NCI-H1436 treated with DMSO at 0.1 percent for 48 hours (cell line): Measurements from ENCODE around the gene RERE.
"Not testable (repeated sequence)": the region's sequence is repeated elsewhere in the genome, so short reads cannot be mapped to it uniquely, and the experiment has no call there.

Experiments
- DNase-seq: peaks from one replicate; lab custom pipeline; 2025; lab: John Stamatoyannopoulos, UW

RERE gene

GRCh38 chr1:8716238-8716637 is 101.2 kb downstream of the RERE start:
- DNase-seq, result no peak

GRCh38 chr1:8714173-8714572 is 103.3 kb downstream of the RERE start:
- no peak for DNase-seq

DNA sequence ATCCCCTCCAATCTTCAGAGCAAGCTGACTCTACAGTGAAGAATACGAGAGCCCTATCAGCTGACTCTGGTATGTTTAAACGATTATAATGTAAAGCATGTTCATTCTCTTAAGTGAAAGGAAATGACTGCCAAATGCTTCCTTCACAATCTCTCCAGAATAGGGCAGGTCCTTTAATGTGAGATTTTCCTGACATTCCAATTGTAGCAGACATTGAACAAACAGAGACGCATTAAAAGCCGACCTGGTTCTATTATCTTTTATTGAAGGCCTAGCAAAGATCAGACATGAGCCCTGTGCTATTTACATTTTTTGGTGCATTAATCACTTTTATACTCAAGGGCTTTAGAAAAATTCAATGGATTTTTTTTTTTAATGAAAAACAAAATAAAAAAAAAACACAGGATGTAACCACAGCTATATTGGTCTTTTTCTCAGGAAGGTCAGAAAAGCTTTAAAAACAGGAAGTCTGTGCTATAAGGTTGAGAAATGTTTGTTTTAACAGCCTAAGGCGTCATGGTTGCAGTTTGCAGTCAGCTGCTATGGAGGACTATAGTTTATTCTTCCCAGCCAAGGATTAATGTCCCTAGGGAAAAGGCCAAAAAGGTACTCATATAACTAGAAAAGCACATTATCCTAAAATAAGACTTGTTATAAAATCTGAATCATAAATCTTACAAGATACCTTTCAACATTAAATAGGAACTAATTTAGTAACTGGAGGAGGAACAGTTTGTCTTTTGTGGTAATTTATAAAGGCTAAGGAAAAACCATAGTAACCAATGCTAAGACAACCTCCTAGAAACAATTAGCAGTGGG is 104.8 kb downstream of the RERE start:
- DNase-seq, result peak; percentile 53

DNA sequence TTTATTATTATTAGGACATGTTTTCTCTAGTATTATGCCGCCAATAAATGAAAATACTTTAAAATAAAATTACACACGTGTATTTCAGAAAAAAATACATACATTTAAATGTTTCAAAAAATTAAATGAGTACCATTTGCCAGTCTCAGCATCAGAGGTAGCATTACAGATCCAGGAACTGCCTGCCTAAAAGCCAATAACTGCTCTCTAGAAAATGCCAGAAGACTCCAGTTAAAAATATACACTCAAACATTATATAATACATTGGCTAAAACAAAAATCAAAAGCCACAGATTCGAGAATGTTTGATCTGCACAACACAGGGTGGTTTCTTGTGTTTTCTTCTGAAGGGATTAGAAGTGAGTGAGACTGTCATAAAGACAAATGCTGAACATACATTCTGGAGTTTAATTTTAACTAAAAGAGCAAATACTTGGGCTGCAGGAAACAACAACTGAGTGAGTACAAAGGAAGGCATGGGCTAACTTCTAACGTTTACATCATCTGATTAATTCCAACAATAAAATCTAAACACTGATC is 105.5 kb downstream of the RERE start:
- DNase-seq, result no peak

DNA sequence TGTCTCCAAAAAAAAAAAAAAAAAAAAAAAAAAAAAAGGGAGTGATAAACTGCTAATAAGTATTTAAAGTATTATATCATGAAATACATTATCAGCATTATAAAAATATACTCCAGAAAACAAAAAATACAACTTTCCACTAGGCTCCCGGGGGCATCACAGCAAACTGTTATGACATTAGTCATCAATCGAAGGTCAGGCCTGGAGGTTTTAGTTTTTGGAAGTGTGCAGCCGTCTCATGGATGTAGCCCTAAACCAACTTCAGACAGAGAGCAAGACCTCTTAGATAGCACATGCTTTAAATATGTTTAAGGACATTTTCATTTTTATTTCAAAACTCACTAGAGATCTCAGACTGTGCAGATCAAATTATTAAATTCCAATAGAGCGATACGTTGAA is 106.3 kb downstream of the RERE start:
- no peak for DNase-seq

- DNase-seq, result no peak
Measured at GRCh38 chr1:8708259-8708658, 109.2 kb downstream of the RERE start.

- DNase-seq, result peak; percentile 71
Measured at GRCh38 chr1:8706995-8707396, 110.4 kb downstream of the RERE start.

- DNase-seq, result no peak
Measured at GRCh38 chr1:8706291-8706690, 111.1 kb downstream of the RERE start.

GRCh38 chr1:8704866-8705506 is 112.5 kb downstream of the RERE start:
- no peak for DNase-seq

DNA sequence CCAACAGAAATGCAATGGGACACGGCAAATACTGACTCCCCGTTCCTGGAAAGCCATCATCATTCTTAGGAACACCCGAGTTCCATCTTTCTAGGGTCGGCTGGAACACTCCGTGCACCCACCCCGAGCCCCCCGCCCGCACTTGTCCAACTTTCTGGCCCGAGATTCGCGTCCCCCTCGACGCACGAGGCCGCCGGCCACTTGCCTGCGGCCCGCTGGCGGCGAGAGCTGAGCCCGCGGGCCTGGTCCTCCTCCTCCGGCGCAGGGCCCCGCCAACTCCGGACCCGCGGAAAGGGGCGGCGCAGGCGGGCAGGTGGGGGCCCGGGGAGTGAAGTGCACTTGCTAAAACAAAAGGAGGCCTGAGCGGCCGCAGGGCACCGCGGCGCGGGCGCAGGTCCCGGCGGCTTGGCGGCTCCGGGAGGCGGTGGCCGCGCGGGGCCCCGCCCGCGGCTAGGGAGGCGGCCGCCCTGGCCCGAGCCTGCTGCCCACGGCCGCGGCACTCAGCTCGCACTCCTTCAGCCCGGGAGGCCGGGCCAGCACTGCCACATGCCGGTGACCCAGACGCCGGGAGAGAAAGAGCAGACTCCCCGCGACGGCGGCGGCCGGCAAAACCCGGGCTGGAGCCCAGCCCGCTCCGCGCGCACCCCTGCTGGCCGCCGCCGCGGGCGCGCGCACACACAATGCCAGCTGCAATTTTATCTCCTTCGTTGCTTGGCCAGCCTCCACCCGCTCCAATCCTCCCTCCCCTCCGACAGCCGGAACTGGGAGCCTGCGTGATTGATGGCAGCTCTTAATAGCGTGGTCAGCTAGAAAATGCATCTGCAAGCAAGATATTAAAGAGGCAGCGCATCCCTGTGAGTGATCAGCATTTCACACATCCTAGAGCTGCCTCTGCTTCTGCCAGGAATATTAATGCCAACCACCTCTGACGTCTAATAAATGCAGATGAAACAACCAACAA is 114.3 kb downstream of the RERE start:
- peak; percentile 44 for DNase-seq

DNA sequence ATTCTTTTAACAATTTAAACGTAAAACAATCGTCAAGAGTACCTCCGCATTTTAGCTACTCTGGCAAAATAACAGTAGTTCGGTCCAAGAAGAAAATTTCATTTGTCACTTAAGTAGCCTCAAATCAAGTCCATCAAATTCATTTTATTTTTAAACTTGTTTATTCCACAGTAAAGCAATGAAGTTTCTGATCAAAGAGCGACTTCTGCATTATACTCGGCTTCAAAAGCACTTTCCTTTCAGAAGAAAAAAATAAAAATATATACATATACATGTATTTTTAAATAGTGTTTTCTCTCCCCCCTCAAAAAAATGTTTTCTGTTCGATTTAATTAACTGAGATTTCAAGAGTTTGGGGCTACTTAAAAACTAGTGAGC is 115.0 kb downstream of the RERE start:
- no peak for DNase-seq

GRCh38 chr1:8701794-8702471 is 115.5 kb downstream of the RERE start:
- DNase-seq, result no peak

GRCh38 chr1:8699679-8700078 is 117.8 kb downstream of the RERE start:
- no peak for DNase-seq

DNA sequence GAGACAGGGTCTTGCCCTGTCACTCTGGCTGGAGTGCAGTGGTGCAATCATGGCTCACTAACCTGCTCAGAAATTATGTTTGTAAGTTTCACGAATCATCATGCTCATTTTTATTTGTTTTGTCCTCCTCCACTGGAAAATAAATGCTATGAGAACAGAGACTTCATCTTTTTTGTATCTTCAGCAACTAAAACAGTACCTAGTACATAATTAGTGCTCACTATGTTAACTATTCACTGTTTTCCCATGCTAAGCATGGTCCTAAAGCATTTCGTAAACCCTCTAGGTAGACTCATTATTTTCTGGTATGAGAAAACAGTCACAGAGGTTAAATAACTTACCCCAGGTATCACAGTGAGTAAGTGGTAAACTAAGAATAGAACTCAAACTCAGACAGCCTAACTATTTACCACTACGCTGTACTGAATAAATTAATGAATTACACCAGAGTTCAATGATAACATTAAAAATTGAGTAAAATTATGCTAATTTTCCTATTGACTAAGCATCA is 118.4 kb downstream of the RERE start:
- DNase-seq, result no peak

DNA sequence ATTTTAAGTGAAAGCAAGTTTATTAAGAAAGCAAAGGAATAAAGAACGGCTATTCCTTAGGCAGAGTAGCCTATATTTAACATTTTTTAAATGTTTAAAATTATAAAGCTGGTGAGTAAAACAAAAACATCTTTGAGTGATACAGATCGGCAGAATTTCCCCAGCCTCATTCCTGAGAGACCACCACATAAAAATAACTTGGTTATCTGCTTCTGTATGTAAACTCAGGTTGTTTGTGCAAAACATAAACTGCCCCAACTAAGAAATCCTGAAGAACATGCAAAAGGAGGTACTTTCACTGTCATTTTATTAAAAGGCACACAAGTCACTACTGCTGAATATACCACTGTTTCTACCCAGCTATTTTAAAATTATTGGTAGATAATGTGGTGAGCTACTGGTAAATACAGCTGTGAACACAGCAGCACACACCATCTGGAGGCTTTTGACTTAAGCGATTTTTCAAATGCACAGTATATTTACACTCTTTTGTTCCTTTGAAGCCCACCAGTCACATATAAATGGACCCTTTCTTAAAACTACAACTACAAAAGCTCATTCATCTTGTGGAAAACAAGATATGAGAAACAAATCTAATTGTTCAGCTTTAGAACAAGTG is 119.3 kb downstream of the RERE start:
- DNase-seq, result no peak

DNA sequence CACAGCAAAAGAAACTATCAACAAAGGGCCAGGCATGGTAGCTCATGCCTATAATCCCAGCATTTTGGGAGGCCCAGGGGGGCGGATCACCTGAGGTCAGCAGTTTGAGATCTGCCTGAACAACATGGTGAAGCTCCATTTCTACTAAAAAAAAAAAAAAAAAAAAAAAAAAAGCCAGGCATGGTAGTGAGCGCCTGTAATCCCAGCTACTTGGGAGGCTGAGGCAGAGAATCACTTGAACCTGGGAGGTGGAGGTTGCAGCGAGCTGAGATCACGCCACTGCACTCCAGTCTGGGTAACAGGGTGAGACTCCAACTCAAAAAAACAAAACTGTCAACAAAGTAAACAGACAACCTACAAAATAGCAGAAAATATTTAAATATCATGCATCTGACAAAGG is 122.0 kb downstream of the RERE start:
- not testable (repeated sequence) for DNase-seq

GRCh38 chr1:8693107-8693506 is 124.3 kb downstream of the RERE start:
- DNase-seq, result no peak

DNA sequence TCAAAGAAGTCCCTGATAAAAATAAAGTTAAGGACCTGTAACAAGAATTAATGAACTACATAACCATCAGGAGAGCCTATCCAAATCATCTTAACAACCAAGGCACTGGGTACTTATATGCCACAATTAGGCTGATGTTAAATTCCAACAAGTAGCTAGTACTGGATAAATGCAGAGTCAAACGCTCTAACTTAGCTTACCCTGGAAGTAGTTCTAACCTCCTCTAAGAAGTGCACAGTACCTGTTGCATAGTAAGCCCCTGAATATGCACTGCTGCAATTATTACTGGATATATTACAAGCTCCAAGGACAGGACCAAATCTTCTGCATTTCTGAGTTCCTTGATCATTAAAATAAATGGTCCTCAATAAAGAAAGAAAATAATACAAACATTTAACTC is 125.8 kb downstream of the RERE start:
- DNase-seq, result no peak

DNA sequence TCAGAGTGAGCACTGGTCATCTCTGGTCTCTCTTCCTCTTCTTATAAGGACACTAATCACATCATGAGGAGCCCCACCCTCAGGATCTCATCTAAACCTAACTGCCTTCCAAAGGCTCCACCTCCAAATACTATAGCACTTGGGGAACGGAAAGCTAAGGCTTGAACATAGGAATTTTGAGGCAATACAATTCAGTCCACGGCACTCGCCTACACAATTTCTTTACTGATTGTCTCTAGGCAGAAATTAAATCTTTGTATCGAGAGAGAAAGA is 127.3 kb downstream of the RERE start:
- no peak for DNase-seq

DNA sequence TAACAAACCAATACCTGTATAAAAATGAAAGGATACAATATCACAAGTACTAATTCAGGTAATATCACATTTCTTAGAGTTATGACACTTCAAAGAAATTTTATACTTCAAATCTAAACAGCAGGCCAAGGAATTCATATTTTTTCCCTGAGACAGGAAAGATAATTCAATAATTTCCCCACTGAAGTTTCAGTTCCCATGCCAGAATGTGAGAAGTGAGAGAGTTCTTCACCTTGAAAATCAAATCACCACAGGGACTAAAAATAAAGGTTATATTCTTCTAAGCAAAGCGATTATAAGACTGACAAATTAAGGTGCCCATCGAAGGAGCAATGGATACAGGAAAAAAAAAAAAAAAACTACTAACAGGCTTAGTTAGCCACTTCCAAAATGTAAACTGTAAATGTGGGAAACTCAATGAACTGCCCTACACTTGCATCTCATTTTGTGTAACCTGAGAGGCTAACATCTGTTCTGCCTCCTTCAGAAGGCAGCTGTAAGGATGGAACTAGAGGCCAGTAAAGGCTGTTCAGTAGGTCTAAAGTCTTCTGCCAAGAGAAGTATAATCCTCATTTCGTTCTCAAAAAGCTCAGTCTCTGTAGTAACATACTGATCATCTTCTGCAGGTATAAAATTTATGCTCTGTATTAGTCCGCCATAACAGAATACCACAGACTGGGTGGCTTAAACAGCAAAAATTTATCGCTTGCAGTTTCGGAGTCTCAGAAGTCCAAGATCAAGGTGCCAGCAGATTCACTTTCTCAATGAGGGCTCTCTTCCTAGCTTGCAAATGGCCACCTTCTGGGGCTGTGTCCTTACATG is 127.8 kb downstream of the RERE start:
- no peak for DNase-seq
